GM12878 (cell line): ENCODE measurements around the gene ZNF79.

Experiments
- CREB1 ChIP-seq: IDR thresholded peaks from 2 replicates; pipeline ENCODE4 v1.6.1; 2012; ENCODE audit warnings: low read depth, mild to moderate bottlenecking, inconsistent platforms
- CTCF ChIP-seq, 3 experiments: IDR thresholded peaks in 2 of 3; conservative IDR thresholded peaks in 1 of 3; 2 replicates each; pipeline ENCODE4 v1.5.1; 2011; ENCODE audit warnings: low read depth in 3 of 3, low read length in 3 of 3, mild to moderate bottlenecking in 3 of 3, control low read depth in 2 of 3, moderate library complexity in 2 of 3, inconsistent platforms in 1 of 3, mixed read lengths in 1 of 3; ENCODE audit not compliant: control insufficient read depth in 2 of 3, insufficient read depth in 1 of 3; ENCODE audit errors: extremely low read depth in 1 of 3
- EZH2 ChIP-seq: IDR thresholded peaks from 2 replicates; pipeline ENCODE4 v1.6.1; 2012; ENCODE audit warnings: low read depth, mild to moderate bottlenecking, control low read depth, inconsistent platforms, low read length, borderline replicate concordance; ENCODE audit not compliant: control insufficient read depth
- IRF4 ChIP-seq: IDR thresholded peaks from 2 replicates; pipeline ENCODE4 v1.6.1; 2011; ENCODE audit warnings: low read depth, low read length
- POLR2A ChIP-seq: IDR thresholded peaks from 2 replicates; pipeline ENCODE4 v1.6.1; 2011; ENCODE audit warnings: low read depth, mild to moderate bottlenecking, low read length
- PRDM15 ChIP-seq: fragments of 450-650 bp; formaldehyde crosslinking; IDR thresholded peaks from 2 replicates; pipeline ENCODE4 v1.4.0; 2020; ENCODE audit warnings: mild to moderate bottlenecking, moderate library complexity
- ZNF274 ChIP-seq: IDR thresholded peaks from one replicate; pipeline ENCODE4 v1.8.0; 2011; ENCODE audit not compliant: insufficient read length, insufficient read depth
- ZNF384 ChIP-seq: IDR thresholded peaks from 2 replicates; pipeline ENCODE4 v1.6.1; 2012; ENCODE audit warnings: low read depth, mild to moderate bottlenecking, low read length, improper control_type of control experiment, borderline replicate concordance
- ZNF622 ChIP-seq: fragments of 450-650 bp; IDR thresholded peaks from 2 replicates; pipeline ENCODE4 v1.6.1; 2017; ENCODE audit warnings: mild to moderate bottlenecking, inconsistent platforms
- ZSCAN29 ChIP-seq: fragments of 450-650 bp; IDR thresholded peaks from 2 replicates; pipeline ENCODE4 v1.6.1; 2017; ENCODE audit warnings: mild to moderate bottlenecking, moderate library complexity

GRCh38 chr9:127463382-127463781 is 39.2 kb downstream of the ZNF79 start:
- no peak for TF ChIP-seq POLR2A
- no peak for TF ChIP-seq EZH2
- no peak for TF ChIP-seq ZNF274
- no peak for TF ChIP-seq ZSCAN29
- no peak for TF ChIP-seq PRDM15
- TF ChIP-seq IRF4, result no peak
- no peak for TF ChIP-seq CTCF (IDR thresholded peaks at IDR 0.05 in 2 of 3, conservative IDR thresholded peaks at IDR 0.05 in 1 of 3; ENCODE audit: control insufficient read depth in 2 of 3, extremely low read depth in 1 of 3, insufficient read depth in 1 of 3, low read depth in 3 of 3, low read length in 3 of 3)
- TF ChIP-seq ZNF384, result no peak
- no peak for TF ChIP-seq CREB1
- no peak for TF ChIP-seq ZNF622
